Measurements from ENCODE around the gene RAB13. TPM values are rescaled to one million over a fixed set of nuclear protein-coding genes. Genes with fewer than 3 reads are reported as not detected.

The RAB13 gene
- total RNA-seq, 1 donor from 2014 or later, result 83.3 TPM

Small RNA genes within 50 kb of the gene (microRNA-seq; reads per million reads assigned to microRNA genes)
- gene MIR6737 (ENCODE audit: borderline number of aligned reads, unreplicated experiment), result not detected

Other genes starting within 250 kb of the RAB13 start
- 29.5 and 36.6 TPM in 2 replicates for gene SLC27A3, start 210.9 kb downstream of the RAB13 start, total RNA-seq
- gene GATAD2B, start 63.4 kb downstream of the RAB13 start, total RNA-seq, result 48.8 and 52.6 TPM in 2 replicates
- 84.7 and 93.4 TPM in 2 replicates for gene DENND4B, start 39.6 kb downstream of the RAB13 start, total RNA-seq
- gene CRTC2, start 27.7 kb downstream of the RAB13 start, total RNA-seq, result 40.9 and 41.9 TPM in 2 replicates
- 70.6 and 75.4 TPM in 2 replicates for gene SLC39A1, start 22.8 kb downstream of the RAB13 start, total RNA-seq
- gene CREB3L4, start 18.4 kb downstream of the RAB13 start, total RNA-seq, result 36.6 and 41.7 TPM in 2 replicates
- 75.0 and 76.5 TPM in 2 replicates for gene JTB, start 8.7 kb downstream of the RAB13 start, total RNA-seq
- gene RPS27, start 4.4 kb upstream of the RAB13 start, total RNA-seq, result 2,170 and 2,294 TPM in 2 replicates
- gene NUP210L, start 168.7 kb upstream of the RAB13 start, total RNA-seq, result 0.05 and 0.07 TPM in 2 replicates
- 298 and 304 TPM in 2 replicates for gene TPM3, start 205.8 kb upstream of the RAB13 start, total RNA-seq
- not detected in 2 replicates for gene CFAP141, start 220.0 kb upstream of the RAB13 start, total RNA-seq
- gene UBAP2L, start 234.6 kb upstream of the RAB13 start, total RNA-seq, result 263 and 268 TPM in 2 replicates